RKO (cell line): Measurements from ENCODE around the gene RAPGEF5.

ENCODE experiments used
- DNase-seq: peaks from one replicate; pipeline ENCODE4 v3.0.0-alpha.2; 2016; ENCODE audit warnings: low spot score

The RAPGEF5 gene

DNA sequence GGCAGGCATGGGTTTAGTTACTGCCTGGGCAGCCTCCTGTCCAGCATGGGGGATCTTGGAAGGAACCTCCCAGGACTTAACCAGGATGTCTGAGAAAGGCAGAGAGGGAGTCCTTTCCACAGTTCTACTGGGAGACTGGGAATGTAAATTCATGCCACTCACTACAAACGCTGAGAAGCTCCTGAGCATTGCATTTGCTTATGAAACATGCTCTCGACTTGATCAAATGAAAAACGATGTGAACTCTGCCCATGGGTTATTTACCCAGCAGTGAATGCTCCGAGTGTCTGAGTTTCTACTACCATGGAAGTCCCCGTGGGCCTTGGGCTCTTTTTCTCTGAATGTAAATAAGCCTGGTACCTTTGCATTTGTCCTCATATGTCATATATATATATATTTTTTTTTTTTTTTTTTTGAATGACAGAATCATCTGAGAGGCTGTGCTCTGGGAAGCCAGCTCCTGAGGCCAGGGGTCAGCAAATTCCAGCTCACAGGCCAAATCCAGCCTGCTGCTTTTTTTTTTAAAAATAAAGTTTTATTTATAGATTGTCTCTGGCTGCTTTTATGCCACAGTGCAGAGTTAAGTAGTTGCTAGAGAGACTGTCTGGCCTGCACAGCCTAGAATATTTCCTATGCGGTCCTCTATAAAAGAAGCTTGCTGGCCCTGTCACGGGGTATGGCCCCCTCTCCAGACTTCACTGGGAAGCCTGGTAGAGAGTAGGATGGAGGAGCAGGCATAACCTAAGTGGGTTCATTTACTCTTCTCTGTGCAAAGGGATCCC is 21.4 kb upstream of the RAPGEF5 start:
- no peak for DNase-seq

DNA sequence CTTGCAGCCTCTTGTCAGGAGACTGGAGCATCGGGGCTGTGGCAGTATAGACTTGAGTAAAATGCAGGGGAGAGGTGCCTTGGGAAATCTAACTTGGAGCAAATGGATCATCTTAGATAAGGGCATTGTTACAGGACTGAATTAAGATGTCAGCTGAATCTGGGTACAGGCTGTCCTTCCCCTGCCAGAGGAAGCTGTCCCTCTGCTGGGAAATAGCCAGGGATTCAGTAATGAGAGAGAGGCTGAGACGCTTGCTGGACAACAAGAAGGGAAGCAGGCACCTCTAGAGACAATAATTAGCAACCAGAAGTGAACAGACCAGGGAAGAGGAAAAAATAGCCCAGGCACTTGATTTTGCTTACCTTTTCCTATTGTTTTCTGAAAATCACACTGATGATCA is 20.7 kb upstream of the RAPGEF5 start:
- no peak for DNase-seq

DNA sequence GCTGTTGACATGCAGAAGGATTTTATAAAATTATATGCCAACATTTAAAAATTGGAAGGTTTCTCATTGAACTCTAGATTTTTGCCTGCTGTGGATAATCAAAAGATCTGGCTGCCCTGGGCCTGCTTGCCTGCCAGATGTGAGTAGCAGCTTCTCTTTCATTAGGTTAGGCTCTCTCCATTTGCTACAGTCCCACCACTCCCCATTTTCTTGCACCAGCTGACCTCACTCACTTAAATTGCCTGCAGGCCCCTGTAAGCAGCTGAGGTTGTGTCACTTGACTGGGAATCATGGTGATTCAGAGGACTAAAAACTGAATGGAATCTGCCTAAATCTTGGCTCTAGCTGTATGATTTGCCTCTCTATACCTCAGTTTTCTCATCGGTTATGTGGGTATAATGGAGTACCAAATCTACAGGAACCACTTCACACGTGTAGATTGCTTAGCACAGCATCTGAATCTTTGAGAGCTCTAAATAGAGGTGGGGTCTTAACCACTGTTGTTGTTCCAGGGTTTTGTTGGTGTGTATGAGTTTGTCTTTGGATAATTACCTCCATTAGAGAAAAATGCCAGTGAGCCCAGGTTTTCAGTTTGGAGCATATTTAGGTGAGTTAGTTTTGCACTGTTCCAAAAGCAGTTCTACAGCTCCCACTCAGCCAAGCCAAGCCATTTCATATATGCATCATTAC is 18.6 kb upstream of the RAPGEF5 start:
- no peak for DNase-seq

DNA sequence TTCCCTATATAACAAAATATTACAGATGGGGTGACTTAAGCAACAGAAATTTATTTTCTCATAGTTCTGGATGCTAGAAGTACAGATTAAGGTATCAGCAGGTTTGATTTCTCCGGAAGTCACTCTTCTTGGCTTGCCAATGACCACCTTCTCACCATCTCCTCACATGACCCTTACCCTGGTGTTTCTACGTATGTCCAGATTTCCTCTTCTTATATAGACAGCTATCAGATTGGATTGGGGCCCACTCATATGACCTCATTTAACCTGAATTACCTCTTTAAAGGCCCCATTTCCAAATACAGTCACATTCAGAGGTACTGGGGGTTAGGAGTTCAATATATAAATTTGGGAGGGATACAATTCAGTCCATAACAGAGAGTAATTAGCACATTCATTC is 17.0 kb upstream of the RAPGEF5 start:
- DNase-seq: no peak

DNA sequence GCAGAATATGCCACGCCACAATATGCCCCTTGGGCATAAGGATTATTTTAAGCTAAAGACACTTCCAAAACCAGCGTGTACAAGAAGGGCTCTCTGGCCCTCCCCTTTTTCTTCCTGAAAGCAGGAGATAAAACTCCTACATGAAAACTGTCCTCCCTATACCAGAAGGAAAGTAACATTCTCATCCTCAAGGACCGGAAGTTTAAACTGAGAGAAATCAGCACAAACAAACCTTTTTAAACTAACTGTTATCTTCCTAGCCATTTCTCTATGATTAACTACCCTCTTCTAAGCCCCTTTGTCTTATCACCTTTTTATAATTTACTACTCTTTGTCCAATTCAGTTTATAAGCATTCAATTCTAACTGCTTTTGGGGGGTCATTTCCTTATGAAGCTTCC is 16.4 kb upstream of the RAPGEF5 start:
- DNase-seq: no peak

DNA sequence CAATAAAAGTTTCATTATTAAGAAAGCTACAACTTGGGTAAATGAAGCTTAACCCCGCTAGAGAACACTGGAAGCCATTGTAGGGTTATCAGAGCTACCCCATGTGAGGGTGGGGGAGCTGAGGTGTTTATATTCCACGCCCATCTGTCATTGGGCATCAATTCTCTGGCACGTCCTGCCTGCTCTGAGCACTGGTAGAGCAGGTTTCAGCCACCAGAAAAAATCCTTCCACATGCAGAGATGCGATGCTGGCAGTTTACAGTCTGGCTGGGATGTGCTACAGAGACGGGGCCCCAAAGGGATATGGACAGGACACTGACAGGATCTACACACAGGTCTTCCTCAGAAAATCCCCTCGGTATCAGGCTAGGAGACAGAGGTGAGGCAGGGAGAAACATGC is 15.9 kb upstream of the RAPGEF5 start:
- DNase-seq: no peak

DNA sequence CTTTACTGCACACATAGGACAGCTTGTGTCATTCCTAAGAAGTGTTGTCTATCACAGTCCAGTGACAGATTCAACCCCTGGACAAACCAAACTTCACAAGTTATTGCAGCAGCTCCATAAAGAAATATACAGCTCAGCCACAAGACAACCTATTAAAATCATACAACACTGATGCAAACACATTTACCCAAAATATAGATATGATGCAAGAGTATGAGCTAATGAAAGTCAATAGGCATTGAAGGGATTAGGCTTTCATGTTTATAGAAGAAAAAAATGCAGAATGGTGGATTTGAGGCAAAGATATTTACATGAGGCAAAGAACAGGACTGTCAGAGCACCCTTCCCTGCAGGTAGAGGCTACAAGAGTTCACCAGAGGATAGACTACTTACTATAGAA is 14.9 kb upstream of the RAPGEF5 start:
- DNase-seq: no peak

DNA sequence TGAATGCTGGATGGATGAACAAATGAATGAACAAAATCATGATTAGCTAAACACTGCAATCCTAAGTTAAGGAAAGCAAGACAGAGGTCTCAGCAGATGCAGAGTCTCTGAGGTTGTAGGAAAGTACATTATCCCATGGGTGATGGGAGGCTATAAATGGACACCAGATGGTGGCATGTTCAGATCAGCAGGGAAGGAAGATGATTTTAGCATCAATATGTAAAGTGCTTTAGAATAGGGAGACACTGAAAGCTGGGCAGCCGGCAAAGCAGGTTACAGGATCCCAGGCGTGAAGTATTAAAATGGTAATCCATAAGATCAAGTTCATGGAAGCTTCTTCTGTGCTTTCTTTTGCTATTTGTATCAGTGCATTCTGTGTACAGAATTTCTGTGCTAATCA is 7.9 kb upstream of the RAPGEF5 start:
- DNase-seq: no peak

DNA sequence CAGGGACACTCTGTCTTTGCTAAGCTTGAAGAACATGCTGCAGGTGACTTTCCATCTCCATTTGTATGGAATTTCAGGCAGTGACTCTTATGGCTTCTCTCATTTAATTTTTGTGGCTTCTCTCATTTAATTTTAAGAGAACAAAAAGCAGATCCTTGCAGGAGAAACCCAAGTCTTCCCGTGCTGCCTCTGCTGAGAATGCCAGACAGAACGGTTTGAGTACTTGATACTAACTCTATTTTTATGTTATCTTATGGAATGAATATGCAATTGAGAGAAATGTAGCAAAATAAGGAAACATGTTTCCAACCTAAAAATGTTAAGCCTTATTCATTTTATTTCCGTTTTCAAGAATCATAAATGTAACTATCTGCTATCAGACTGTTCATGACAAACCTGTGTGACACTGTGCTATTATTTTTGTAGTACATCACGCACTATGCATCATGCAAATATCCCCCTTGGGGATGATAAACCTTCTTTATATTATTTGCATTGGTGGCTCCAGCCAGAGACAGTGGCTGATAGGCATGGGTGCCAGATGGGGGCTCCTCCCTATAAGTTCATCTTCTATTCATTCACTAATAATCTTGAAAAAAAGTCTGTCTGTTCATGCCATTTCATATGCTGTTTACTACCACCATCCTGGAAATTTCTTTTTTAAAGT is 6.9 kb upstream of the RAPGEF5 start:
- no peak for DNase-seq

DNA sequence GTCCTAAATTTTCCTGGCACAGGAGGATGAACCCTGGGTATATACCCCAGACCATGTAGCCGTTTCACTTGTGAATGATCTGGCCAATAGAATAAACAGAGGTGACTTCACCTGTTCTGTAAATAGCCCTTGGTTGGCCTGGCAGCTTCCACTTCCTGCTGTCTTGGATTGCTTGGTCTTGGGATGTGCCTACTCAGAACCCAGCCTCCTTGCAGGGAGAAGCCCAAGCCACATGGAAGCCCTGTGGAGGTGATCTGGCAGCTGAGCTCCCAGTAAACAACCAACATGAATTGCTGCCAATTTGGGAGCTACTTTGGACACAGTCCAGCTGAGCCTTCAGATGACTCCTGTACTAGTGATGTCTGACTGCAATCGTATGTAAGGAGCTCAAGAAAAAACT is 4.8 kb upstream of the RAPGEF5 start:
- no peak for DNase-seq

DNA sequence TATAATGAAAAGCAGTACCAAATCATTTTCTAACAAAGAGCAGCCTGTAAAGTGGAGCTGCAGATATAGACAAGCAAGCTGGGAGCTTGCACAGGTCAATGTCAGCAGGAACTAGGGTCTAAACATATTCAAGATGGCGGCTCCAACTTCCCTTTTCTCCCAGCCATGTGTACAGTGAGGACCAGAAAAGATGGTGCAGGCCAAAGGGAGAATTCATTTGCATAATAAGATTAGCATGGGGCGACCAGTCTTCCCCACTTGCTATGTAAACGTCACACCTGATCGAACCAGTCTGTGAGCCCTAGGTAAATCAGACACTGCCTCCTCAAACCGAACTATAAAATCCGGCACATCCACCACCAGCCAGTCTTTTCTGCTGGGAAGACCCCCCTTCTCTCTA is 4.4 kb upstream of the RAPGEF5 start:
- no peak for DNase-seq

DNA sequence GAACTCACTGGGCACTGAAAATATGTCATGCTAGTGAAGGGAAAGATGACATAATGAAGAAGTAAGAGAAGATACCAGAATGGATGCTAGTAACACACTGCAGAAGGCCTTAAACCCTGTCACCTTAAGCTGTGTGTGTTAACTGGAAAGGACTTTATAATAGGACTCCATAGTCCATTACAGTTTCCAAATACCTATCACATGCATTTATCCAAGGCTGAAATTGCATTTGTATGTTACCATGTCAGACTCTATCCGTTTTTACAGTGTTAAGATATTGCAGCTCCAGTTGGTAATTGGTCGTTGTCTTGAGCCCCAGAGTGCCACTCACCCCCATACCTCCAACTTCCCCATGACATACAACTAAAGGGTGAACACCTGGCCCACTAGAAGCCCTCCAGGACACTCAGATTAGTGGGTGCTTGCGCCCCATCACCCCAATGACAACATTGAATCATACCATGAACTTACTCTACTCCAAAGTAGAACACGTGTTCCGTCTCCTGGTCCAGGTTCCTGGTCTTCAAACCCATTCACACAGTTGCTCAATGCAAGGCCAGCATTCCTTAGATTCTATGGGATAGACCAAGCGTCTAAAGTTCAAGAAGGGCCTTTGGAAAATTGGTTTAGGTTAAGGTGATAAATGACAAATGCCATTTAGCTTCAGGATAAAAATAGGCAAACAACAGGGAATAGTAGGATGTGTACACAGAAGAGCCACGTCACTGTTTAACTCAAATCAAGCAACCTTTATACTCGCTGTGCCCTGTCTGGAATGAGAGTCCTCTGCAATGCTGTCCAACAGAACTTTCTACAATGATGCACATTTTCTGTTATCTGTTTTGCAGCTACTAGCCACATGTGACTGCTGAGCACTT is 2.1 kb upstream of the RAPGEF5 start:
- no peak for DNase-seq

DNA sequence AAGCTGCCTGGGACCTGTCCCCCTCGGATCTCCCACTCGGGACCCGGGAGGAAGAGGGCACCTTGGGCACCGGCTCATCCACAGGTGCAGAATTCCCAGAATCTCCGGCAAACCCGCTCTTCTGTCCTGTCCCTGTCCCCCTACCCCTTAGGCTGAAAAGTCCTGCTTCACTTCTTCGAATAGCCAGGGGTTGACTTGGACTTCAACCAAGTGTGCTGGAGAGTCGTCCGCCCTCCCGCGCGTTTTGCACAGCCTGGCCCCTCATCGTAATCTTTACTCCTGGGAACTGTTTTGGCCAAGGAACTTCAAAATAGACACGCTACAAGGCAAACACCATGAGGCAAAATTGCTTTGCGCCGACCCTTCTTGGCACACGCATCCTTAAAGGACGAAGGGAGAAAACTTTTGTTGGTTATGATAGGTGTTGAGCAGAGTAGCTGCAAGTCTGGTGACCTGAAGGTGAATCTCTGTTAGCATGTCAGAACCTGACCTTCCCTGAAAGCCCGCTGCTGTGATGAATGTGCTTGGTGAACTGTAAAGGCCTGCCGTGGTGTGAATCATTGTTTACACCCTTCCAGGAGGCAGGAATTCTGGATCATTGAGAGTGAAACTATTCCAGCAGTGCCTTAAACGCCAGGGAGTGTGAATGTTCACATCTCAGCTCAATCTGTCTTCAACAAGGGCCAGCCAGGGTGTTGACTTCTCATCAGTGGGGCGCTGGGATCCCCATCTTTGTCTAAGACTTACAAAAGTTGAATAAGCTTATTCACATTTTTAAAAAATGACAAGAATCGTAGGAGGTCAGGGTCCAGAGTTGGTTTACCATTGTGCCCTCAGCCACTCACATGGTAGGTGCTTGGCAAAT is 589 bp upstream of the RAPGEF5 start:
- DNase-seq: no peak

DNA sequence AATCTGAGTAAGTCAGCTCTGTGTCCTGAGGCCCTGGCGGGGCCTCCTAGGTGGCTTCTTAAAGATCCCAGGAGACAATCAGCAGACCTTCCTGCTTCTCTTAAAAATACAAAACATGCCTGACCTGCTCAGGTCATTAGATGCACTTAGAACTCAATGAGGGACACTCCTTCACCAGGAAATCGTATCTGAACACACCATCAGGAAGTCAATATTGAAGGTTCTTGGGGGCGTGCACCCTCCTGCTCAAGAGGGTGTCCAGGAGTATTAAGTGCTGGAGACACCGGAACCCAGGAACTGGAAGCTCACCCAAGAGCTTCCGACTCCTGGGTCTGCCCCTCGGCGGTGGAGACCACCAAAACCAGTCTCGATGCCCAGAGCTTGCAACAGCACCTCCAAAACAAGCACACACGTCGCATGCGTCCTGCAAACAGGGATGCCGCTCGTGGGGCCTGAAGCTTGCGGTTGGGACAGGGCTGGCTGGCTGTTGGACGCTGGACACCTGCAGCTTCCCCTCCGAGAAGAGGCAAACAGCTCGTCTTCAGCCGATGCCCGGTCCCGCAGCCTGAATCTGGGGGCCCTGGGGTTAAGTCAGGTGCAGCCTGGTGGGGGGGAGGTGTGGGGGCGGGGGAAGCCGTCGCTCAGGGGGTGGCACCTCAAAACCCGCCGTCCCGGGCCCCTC is 803 bp downstream of the RAPGEF5 start:
- peak; percentile 19 for DNase-seq

DNA sequence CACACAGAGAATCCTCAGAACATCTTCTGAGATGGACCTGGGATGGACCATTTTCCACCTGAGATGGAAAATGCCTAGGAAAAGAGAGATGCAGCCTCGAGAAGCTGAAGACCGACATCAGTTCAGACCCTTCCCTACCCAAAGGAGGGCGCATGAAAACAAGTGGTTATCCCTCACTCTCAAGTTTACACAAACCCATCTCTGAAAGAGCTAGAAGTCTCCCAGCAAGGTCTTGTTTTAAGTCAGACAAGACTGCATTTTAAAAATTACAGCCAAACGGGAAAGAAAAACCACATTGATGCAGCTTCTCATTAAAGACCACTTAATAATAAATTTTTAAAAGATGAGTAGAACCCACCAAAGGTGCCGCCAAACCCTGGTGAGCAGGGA is 1.3 kb downstream of the RAPGEF5 start:
- DNase-seq: no peak

DNA sequence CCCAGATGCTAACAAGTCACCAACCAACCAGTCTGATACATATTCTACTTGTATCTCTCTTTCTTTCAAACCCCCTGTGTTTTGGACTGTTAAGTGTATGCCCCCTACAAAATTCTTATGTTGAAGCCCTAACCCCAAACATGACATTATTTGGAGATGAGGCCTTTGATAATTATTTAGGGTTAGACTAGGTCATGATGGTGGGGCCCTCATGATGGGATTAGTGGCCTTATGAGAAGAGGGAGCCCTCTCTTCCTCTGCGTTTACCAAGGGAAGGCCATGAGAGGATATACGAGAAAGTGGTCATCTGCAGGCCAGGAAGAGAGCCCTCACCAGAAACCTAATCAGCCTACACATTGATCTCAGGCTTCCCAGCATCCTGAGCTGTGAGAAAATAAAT is 2.5 kb downstream of the RAPGEF5 start:
- no peak for DNase-seq

DNA sequence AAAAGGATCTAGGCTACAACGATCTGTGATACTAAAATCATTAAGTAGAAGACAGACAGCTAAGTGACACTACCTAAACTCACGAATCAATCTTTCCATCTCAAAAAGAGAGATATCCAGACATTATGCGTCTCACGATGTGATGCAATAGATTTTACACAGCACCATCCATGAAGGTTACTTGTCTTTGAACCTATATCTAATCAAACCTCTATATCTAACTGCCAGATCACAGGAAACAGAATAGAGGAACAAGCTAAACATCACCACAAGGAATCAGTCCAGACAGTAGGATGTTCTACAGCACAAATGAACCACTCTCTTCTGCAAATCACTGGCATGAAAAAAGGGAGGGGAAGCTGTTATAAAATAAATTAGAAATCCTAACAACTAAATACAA is 4.1 kb downstream of the RAPGEF5 start:
- no peak for DNase-seq

DNA sequence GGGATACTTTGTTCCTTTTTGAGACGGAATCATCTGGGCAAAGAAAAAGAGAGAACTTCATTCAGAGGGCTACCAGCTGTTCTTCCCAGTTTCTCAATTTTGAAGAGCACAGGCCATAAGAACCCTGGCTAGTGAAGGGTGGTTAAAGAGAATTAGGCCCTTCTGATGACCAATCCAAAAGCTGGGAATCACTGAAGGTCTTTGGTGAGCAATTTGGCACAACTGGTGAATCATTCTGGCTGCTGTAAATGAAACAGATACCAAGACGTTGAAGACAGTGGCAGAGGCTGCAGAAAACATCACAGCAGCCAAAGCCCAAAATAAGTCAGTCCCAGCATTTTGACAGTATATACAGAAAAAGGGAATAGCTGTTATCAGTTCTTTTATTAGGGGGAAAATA is 5.1 kb downstream of the RAPGEF5 start:
- DNase-seq: peak; percentile 25

DNA sequence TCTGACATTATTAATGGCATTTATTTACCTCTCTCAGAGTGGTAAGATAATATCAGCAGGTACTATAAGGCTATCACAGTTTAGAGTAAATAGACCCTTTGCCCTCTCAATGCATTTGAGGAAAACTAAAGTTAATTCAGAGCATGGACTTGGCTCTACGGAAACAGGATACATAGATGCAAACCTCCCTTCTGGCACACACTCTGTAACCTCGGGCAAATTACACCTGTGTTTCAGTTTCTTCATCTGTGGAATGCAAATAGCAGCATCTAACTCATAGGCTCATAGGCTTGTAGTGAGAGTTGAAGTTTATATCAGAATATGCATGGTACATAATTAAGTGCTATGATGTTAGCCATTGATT is 5.6 kb downstream of the RAPGEF5 start:
- DNase-seq: no peak

DNA sequence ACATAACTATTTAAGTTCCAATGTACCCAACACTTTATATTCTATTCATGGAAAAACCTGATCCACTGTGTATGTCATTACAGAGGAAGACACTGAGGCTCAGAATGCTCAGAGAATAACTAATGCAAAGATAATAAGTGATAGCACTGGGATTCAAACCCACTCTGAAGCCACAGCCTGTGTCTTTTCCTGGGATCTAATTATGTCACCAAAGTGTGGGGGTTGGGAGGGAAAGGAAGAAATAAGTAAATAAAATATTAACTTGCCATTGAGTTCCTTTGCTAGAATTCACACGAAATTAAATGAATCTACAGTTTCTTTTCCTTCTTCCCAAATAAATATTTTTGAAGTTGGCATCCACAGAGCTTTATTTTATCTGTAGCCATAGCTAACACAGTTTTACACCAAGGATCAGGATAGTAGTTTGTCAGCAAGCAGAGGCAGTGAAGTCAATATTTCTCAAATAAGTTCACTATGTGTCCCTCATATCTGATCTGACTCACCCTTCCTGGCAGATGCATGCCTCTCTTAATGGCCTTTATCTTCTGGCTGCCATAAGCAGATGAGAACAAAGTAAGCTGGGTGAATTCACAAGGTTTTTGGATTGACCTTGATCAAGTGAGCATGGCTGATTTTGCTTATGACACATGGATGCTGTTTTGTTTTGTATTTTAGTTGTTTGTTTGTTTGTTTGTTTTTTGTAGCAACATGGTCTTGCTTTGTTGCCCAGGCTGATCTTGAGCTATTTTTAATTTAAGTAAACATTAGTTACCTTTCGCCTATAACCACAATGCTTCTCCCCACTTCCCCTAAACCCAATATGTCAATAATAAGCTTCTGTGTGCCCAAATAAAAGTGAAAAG is 6.3 kb downstream of the RAPGEF5 start:
- peak; percentile 49 for DNase-seq
